K562 (cell line): Measurements from ENCODE around the gene PRRC2A. TPM values are rescaled to one million over a fixed set of nuclear protein-coding genes. Genes with fewer than 3 reads are reported as not detected.

Experiments
- ATAC-seq: fragments of 200-7000 bp; cut with Tn5 transposase; 3 replicates; pipeline ENCODE4 v1.9.1; 2020; ENCODE audit warnings: moderate library complexity
- BruUV-seq: library from RNA; stranded (reverse); fragments of 400-500 nt; replicated peaks from 2 replicates; lab custom pipeline; 2021; lab: Mats Ljungman, UMichigan
- CTCF ChIA-PET: fragments of 300-600 bp; formaldehyde crosslinking; extraction: SDS; loops from one replicate; lab custom pipeline; 2021; ENCODE audit warnings: low intra/inter-chr PET ratio; lab: Yijun Ruan, JAX
- POLR2A ChIA-PET: fragments of 300-600, 350-650 bp; sonication (Branson Sonifier 250); formaldehyde crosslinking; extraction: SDS; loops from one replicate; lab custom pipeline; 2021; ENCODE audit warnings: antibody characterized with exemption, inconsistent platforms; lab: Yijun Ruan, JAX
- DNase-seq, 4 experiments: peaks; one replicate each; pipeline versions ENCODE4 v3.0.0 to v3.0.0-alpha.2; 2011 to 2018; ENCODE audit warnings: low spot score in 3 of 4, mixed read lengths in 3 of 4; ENCODE audit errors: extremely low read depth in 1 of 4
- FAIRE-seq: peaks from 2 replicates; lab custom pipeline; 2011; peaks lifted over from hg19 to GRCh38; lab: Jason Lieb, UNC
- H2AFZ ChIP-seq: 2 replicates; pipeline ENCODE4 v1.6.0; 2011; ENCODE audit warnings: low read depth, low read length, control low read depth, inconsistent platforms
- H3K27ac ChIP-seq: fragments of 200-600 bp; 3 replicates; pipeline ENCODE4 v1.8.0; 2011; ENCODE audit warnings: low read depth, mild to moderate bottlenecking, control low read depth, inconsistent platforms, low read length, moderate library complexity, mixed read lengths; ENCODE audit errors: extremely low read depth
- H3K27me3 ChIP-seq, 2 experiments: fragments of 300-600 bp in 1 of 2; 2 replicates in 1 of 2; 3 replicates in 1 of 2; pipeline versions ENCODE4 v1.6.0 to v1.8.0; 2011; ENCODE audit warnings: inconsistent platforms in 2 of 2, low read length in 2 of 2, mild to moderate bottlenecking in 1 of 2, mixed read lengths in 1 of 2, moderate library complexity in 1 of 2; ENCODE audit not compliant: control insufficient read depth in 2 of 2, insufficient read depth in 2 of 2
- H3K36me3 ChIP-seq: fragments of 300-600 bp; 3 replicates; pipeline ENCODE4 v1.8.0; 2011; ENCODE audit warnings: mild to moderate bottlenecking, low read length, inconsistent platforms; ENCODE audit not compliant: control insufficient read depth, insufficient read depth
- H3K4me1 ChIP-seq, 2 experiments: fragments of 200-600 bp in 1 of 2; replicated peaks in 1 of 2; 2 replicates in 1 of 2; 3 replicates in 1 of 2; pipeline versions ENCODE4 v1.5.1 to v1.8.0; 2011; ENCODE audit warnings: inconsistent platforms in 2 of 2, low read length in 2 of 2, mild to moderate bottlenecking in 1 of 2, mixed read lengths in 1 of 2, moderate library complexity in 1 of 2; ENCODE audit not compliant: control insufficient read depth in 2 of 2, insufficient read depth in 2 of 2
- H3K4me2 ChIP-seq: 2 replicates; pipeline ENCODE4 v1.6.1; 2011; ENCODE audit warnings: low read length, control low read depth, inconsistent platforms, mixed read lengths; ENCODE audit not compliant: insufficient read depth
- H3K4me3 ChIP-seq: fragments of 200-600 bp; sonication (generic), shearing (Covaris generic); 2 replicates; pipeline ENCODE4 v1.5.1; 2016; ENCODE audit warnings: control low read depth, inconsistent platforms
- H3K79me2 ChIP-seq: fragments of 200-600 bp; 3 replicates; pipeline ENCODE4 v1.8.0; 2011; ENCODE audit warnings: low read length, inconsistent platforms; ENCODE audit not compliant: control insufficient read depth, insufficient read depth
- H3K9ac ChIP-seq, 2 experiments: 2 replicates each; pipeline versions ENCODE4 v1.6.0 to v1.6.1; 2011; ENCODE audit warnings: low read depth in 2 of 2, low read length in 2 of 2, control low read depth in 1 of 2, inconsistent platforms in 1 of 2, mild to moderate bottlenecking in 1 of 2, mixed read lengths in 1 of 2; ENCODE audit not compliant: insufficient read depth in 1 of 2
- H3K9me1 ChIP-seq: one replicate; pipeline ENCODE4 v1.6.0; 2011; ENCODE audit warnings: inconsistent platforms, mild to moderate bottlenecking, low read length, moderate library complexity; ENCODE audit not compliant: control insufficient read depth, insufficient read depth
- H3K9me3 ChIP-seq: replicated peaks from 2 replicates; pipeline ENCODE4 v1.5.1; 2011; ENCODE audit warnings: low read depth, low read length, inconsistent platforms; ENCODE audit not compliant: control insufficient read depth, insufficient read depth
- H4K20me1 ChIP-seq: replicated peaks from 2 replicates; pipeline ENCODE4 v1.6.1; 2011; ENCODE audit warnings: low read length, inconsistent platforms, mixed read lengths; ENCODE audit not compliant: control insufficient read depth, insufficient read depth
- ASH1L ChIP-seq: fragments of 450-650 bp; IDR thresholded peaks from 2 replicates; pipeline ENCODE4 v1.6.1; 2018; ENCODE audit warnings: borderline replicate concordance, mild to moderate bottlenecking, low read depth; ENCODE audit not compliant: partially characterized antibody
- BHLHE40 ChIP-seq: IDR thresholded peaks from 2 replicates; pipeline ENCODE4 v1.6.1; 2011; ENCODE audit warnings: low read length, improper control_type of control experiment
- CBFB ChIP-seq: sonication (generic); formaldehyde crosslinking; IDR thresholded peaks from 2 replicates; pipeline ENCODE4 v1.4.0; 2020; ENCODE audit warnings: mild to moderate bottlenecking, missing genetic modification reagents
- CC2D1A ChIP-seq: fragments of 450-650 bp; IDR thresholded peaks from 2 replicates; pipeline ENCODE4 v1.6.1; 2017; ENCODE audit warnings: mild to moderate bottlenecking
- CTCFL ChIP-seq: IDR thresholded peaks from 2 replicates; pipeline ENCODE4 v1.6.1; 2011; ENCODE audit warnings: borderline replicate concordance, low read depth, mild to moderate bottlenecking, moderate library complexity, low read length; ENCODE audit not compliant: insufficient read depth, poor library complexity, severe bottlenecking
- GTF2E2 ChIP-seq: fragments of 200-800 bp; sonication (Bioruptor generic); IDR thresholded peaks from 2 replicates; pipeline ENCODE4 v1.6.1; 2016; ENCODE audit warnings: missing genetic modification characterization, missing compliant biosample characterization
- KLF1 ChIP-seq: fragments of 450-650 bp; IDR thresholded peaks from 2 replicates; pipeline ENCODE4 v1.6.1; 2016; ENCODE audit warnings: missing genetic modification characterization, missing compliant biosample characterization
- MCM5 ChIP-seq: fragments of 450-650 bp; IDR thresholded peaks from 2 replicates; pipeline ENCODE4 v1.6.1; 2016; ENCODE audit warnings: low read depth
- NCOA4 ChIP-seq: fragments of 450-650 bp; IDR thresholded peaks from 2 replicates; pipeline ENCODE4 v1.6.1; 2018; ENCODE audit warnings: mild to moderate bottlenecking; ENCODE audit not compliant: partially characterized antibody
- RBM15 ChIP-seq: fragments of 200-400 bp; formaldehyde crosslinking; IDR thresholded peaks from 2 replicates; pipeline ENCODE4 v1.6.1; 2018; ENCODE audit warnings: mild to moderate bottlenecking, low read length, moderate library complexity; ENCODE audit not compliant: insufficient read depth
- SMAD4 ChIP-seq: fragments of 250-450 bp; sonication (Bioruptor Pico); conservative IDR thresholded peaks from 2 replicates; pipeline ENCODE4 v1.8.0; 2021; ENCODE audit warnings: inconsistent platforms, mild to moderate bottlenecking, moderate library complexity
- TARDBP ChIP-seq: fragments of 450-650 bp; IDR thresholded peaks from 2 replicates; pipeline ENCODE4 v1.6.1; 2016
- TGIF2 ChIP-seq: sonication (generic); formaldehyde crosslinking; IDR thresholded peaks from 2 replicates; pipeline ENCODE4 v1.8.1; 2022; ENCODE audit warnings: mild to moderate bottlenecking, missing genetic modification reagents, moderate library complexity
- XRCC4 ChIP-seq: IDR thresholded peaks from one replicate; pipeline ENCODE4 v1.6.1; 2011; ENCODE audit not compliant: insufficient read depth, insufficient read length; ENCODE audit errors: extremely low read depth
- ZFP30 ChIP-seq: fragments of 250-450 bp; sonication (Bioruptor Pico); IDR thresholded peaks from 2 replicates; pipeline ENCODE4 v1.8.0; 2022; ENCODE audit warnings: moderate library complexity, mild to moderate bottlenecking, inconsistent platforms, borderline replicate concordance
- ZNF184 ChIP-seq: sonication (generic); formaldehyde crosslinking; IDR thresholded peaks from 2 replicates; pipeline ENCODE4 v1.5.0; 2020; ENCODE audit warnings: missing genetic modification reagents
- ZNF639 ChIP-seq, 2 experiments: fragments of 200-800 bp in 1 of 2; sonication (Bioruptor generic) in 1 of 2; sonication (generic) in 1 of 2; formaldehyde crosslinking in 1 of 2; IDR thresholded peaks in 1 of 2; conservative IDR thresholded peaks in 1 of 2; 2 replicates each; pipeline versions ENCODE4 v1.5.0 to v1.6.1; 2016 to 2020; ENCODE audit warnings: missing compliant biosample characterization in 1 of 2, missing genetic modification characterization in 1 of 2, missing genetic modification reagents in 1 of 2
- ZNF699 ChIP-seq: fragments of 250-450 bp; sonication (Bioruptor Pico); IDR thresholded peaks from 2 replicates; pipeline ENCODE4 v1.8.0; 2021; ENCODE audit warnings: mild to moderate bottlenecking, moderate library complexity; ENCODE audit not compliant: insufficient replicate concordance
- WGBS: fragments of 100-300 bp; shearing (Covaris generic); methylation state at CpG from one replicate; pipeline ENCODE4 v1.1.6; 2016; ENCODE audit warnings: low coverage, mixed read lengths; ENCODE audit not compliant: insufficient coverage; ENCODE audit errors: missing lambda C conversion rate; 5-methylcytosine and 5-hydroxymethylcytosine counted together
- in situ Hi-C: fragments of 300-500 bp; cut with MboI; formaldehyde crosslinking; loops from 4 replicates; pipeline ENCODE4 v1.15.0; 2018; ENCODE audit warnings: inconsistent platforms, mixed read lengths
- intact Hi-C: fragments of 100-400 bp; cut with micrococcal nuclease; formaldehyde crosslinking; loops from 2 replicates; pipeline ENCODE4 v1.14.2; 2022
- polyA plus RNA-seq, 8 experiments: library from polyadenylated mRNA; depleted of rRNA in 4 of 8; stranded (reverse) in 5 of 8; unstranded in 3 of 8; fragments of >200 nt; fragmentation: Nextera tagmentation in 2 of 8; fragmentation: Illumina TruSeq in 1 of 8; extraction: Ambion mirVana in 2 of 8; extraction: Trizol in 1 of 8; gene quantifications; 2 replicates each; pipeline versions ENCODE4 v1.2.1 to v1.2.3, GENCODE V29; 2011 to 2014; ENCODE audit warnings: inconsistent platforms in 1 of 8, missing spikeins in 1 of 8
- total RNA-seq, 7 experiments: library from RNA; depleted of rRNA in 6 of 7; stranded (reverse); fragments of >200 nt in 6 of 7; fragmentation: Illumina TruSeq in 2 of 7; extraction: Trizol in 2 of 7; gene quantifications; 2 replicates each; pipeline versions ENCODE4 v1.2.1 to v1.2.3, GENCODE V29; 2011 to 2021; ENCODE audit warnings: low replicate concordance in 1 of 7

PRRC2A gene
- total and polyA plus RNA-seq, 9 of the 15 experiments (the other 6 are each of a cell fraction or from before 2014, with no cell fraction given): 1.0 to 332 (median 63.0) TPM

- TF ChIP-seq TGIF2: peak; percentile 62; the same call in 1 of the 2 replicates
- TF ChIP-seq NCOA4: no peak
- TF ChIP-seq CBFB (CRISPR knock-in tag): no peak
Measured at GRCh38 chr6:31676322-31676903, 55.9 kb downstream of the PRRC2A start (continued).

GRCh38 chr6:31676904-31677303 is 56.4 kb downstream of the PRRC2A start:
- Histone ChIP-seq H4K20me1 (no peaks in the 10 kb centered on the region), H3K4me2 (peak overlapping the region; percentile 39), H3K27ac (no peak overlapping the region), H2AFZ (peak overlapping the region; percentile 79), H3K36me3 (peaks cover 21% of the 10 kb centered on the region), H3K9me1 (no peaks in the 10 kb centered on the region), H3K4me3 (no peak overlapping the region), H3K9me3 (no peaks in the 10 kb centered on the region), H3K9ac (peak overlapping the region; percentile 16 to 70; a peak in 2 of 4 replicates), H3K4me1 (peaks cover 9 to 12% of the 10 kb centered on the region in 2 experiments), H3K27me3 (no peaks in the 10 kb centered on the region), H3K79me2 (no peaks in the 10 kb centered on the region)
- in situ Hi-C loops (no loop called here), intact Hi-C loops (no loop called here)
- ATAC-seq (peak; percentile 38), FAIRE-seq (peak; percentile 29), DNase-seq (peak in 3 of 4 experiments; percentile 53 to 73 (median 71))
- BruUV-seq: no TSS peak
- 6% methylated on average over 6 of the region's 6 CpGs for WGBS
- ChIA-PET CTCF (interaction anchor here (0.5 kb wide), 1 partner anchor 11 kb away, joined by 5 read pairs; the partner anchor contains the start of gene CSNK2B), POLR2A (interaction anchor here (1.9 to 2.5 kb wide), 3 partner anchors 12 to 17 kb away, joined by 8 to 33 read pairs (median 14); partner anchors contain the start of genes CSNK2B and GPANK1)
- no peak for TF ChIP-seq BHLHE40
- no peak for TF ChIP-seq ZNF699
- TF ChIP-seq XRCC4: no peak
- no peak for TF ChIP-seq RBM15
- TF ChIP-seq TARDBP: no peak
- TF ChIP-seq KLF1: no peak
- no peak for TF ChIP-seq ZFP30
- TF ChIP-seq MCM5: no peak
- TF ChIP-seq GTF2E2 (tag): no peak; the same call in 1 of the 2 replicates
- no peak for TF ChIP-seq CTCFL
- TF ChIP-seq CC2D1A: 0 out of 2 replicates have a peak, but pooled peaks have one; percentile 31
- TF ChIP-seq ZNF184: no peak
- TF ChIP-seq ZNF639 (CRISPR knock-in tag; conservative IDR thresholded peaks at IDR 0.05 in 1 of 2, IDR thresholded peaks at IDR 0.05 in 1 of 2): 0 out of 4 replicates have a peak, but pooled peaks of 1 of the 2 experiments have one; percentile 40
- peak; percentile 18 for TF ChIP-seq ASH1L
- TF ChIP-seq SMAD4 (CRISPR knock-in tag): peak; percentile 51
